Measurements from ENCODE around the gene XNDC1N.

GRCh38 chr11:71946144-71946571 is 17.8 kb upstream of the XNDC1N start:
- TF ChIP-seq RAD21 (IDR thresholded peaks at IDR 0.05; ENCODE audit: low read length) (no peak), CEBPB (IDR thresholded peaks at IDR 0.05; ENCODE audit: low read depth, low read length) (no peak), CTCF (conservative IDR thresholded peaks at IDR 0.05; ENCODE audit: low read depth, low read length) (no peak)

Data from IMR-90 (cell line).